Thyroid gland (tissue), 4 donors: ENCODE data around the gene SCAF4. TPM values are rescaled to one million over a fixed set of nuclear protein-coding genes. Genes with fewer than 3 reads are reported as not detected.
"Not testable (repeated sequence)": the region's sequence is repeated elsewhere in the genome, so short reads cannot be mapped to it uniquely, and the experiment has no call there.

Source experiments
- DNase-seq, 2 donors: peaks; one replicate each; pipeline ENCODE4 v3.0.0-alpha.2; 2019
- H3K27ac ChIP-seq, 3 donors: fragments of 200-600 bp; sonication (generic); 1 replicate in 2 of 3; 2 replicates in 1 of 3; pipeline ENCODE4 v1.5.1; 2016 to 2019; ENCODE audit warnings: mild to moderate bottlenecking in 1 of 3, moderate library complexity in 1 of 3
- H3K27me3 ChIP-seq: fragments of 200-600 bp; sonication (generic); one replicate; pipeline ENCODE4 v1.5.1; 2019
- H3K36me3 ChIP-seq, 2 donors: fragments of 200-600 bp; sonication (generic); one replicate each; pipeline ENCODE4 v1.5.1; 2016 to 2019
- H3K4me1 ChIP-seq, 2 donors: fragments of 200-600 bp; sonication (generic); one replicate each; pipeline ENCODE4 v1.5.1; 2017 to 2019
- H3K4me3 ChIP-seq, 3 donors: fragments of 200-600 bp; sonication (generic); replicated peaks in 1 of 3; 1 replicate in 2 of 3; 2 replicates in 1 of 3; pipeline ENCODE4 v1.5.1; 2016; ENCODE audit warnings: mild to moderate bottlenecking in 1 of 3
- H3K9me3 ChIP-seq: fragments of 200-600 bp; sonication (generic); one replicate; pipeline ENCODE4 v1.5.1; 2017
- CTCF ChIP-seq, 6 experiments: fragments of 200-600 bp in 3 of 6; fragments of 450-650 bp in 3 of 6; sonication (generic) in 3 of 6; IDR thresholded peaks; one replicate each; pipeline ENCODE4 v1.5.1; 2016 to 2019; ENCODE audit warnings: antibody characterized with exemption in 6 of 6, mild to moderate bottlenecking in 2 of 6, inconsistent platforms in 1 of 6, moderate library complexity in 1 of 6
- POLR2A ChIP-seq, 2 donors: fragments of 450-650 bp; IDR thresholded peaks; one replicate each; pipeline ENCODE4 v1.6.1; 2017; ENCODE audit warnings: antibody characterized with exemption in 2 of 2, mild to moderate bottlenecking in 2 of 2, moderate library complexity in 1 of 2
- WGBS, 2 donors: methylation state at CpG; one replicate each; pipeline ENCODE4 v1.1.5; 2017; 5-methylcytosine and 5-hydroxymethylcytosine counted together
- intact Hi-C: fragments of 100-400 bp; cut with DNase I; formaldehyde crosslinking; loops from one replicate; pipeline ENCODE4 v1.15.1; 2023
- total RNA-seq, 4 donors: library from RNA; depleted of rRNA; stranded (reverse); fragments of >200 nt; gene quantifications; one replicate each; pipeline ENCODE4 v1.2.3, GENCODE V29; 2016

Gene SCAF4
- total RNA-seq, 4 donors from 2014 or later, result 13.0 to 27.4 (median 18.7) TPM

- DNase-seq, result no peak
- Histone ChIP-seq H3K27ac (no peak overlapping the region), H3K36me3 (peaks cover 19 to 27% of the 10 kb centered on the region in 2 donors), H3K27me3 (no peaks in the 10 kb centered on the region), H3K9me3 (no peaks in the 10 kb centered on the region), H3K4me3 (no peak overlapping the region), H3K4me1 (peaks cover 0 to 4% of the 10 kb centered on the region in 2 donors)
- 75 to 77% methylated on average over 6 of the region's 6 CpGs for WGBS, 2 donors
- TF ChIP-seq CTCF (IDR thresholded peaks at IDR 0.05) (no peak), POLR2A (IDR thresholded peaks at IDR 0.05) (no peak)
- intact Hi-C loops, result no loop called here
Observed at GRCh38 chr21:31670070-31670469, 61.8 kb downstream of the SCAF4 start.

GRCh38 chr21:31668651-31669491 lies 63.0 kb downstream of the SCAF4 start:
- no peak for TF ChIP-seq CTCF (IDR thresholded peaks at IDR 0.05)
- no peak for TF ChIP-seq POLR2A (IDR thresholded peaks at IDR 0.05)
- Histone ChIP-seq H3K27me3 (no peaks in the 10 kb centered on the region), H3K4me1 (peaks cover 0 to 6% of the 10 kb centered on the region in 2 donors), H3K4me3 (no peak overlapping the region), H3K27ac (no peak overlapping the region), H3K36me3 (peaks cover 19 to 27% of the 10 kb centered on the region in 2 donors), H3K9me3 (no peaks in the 10 kb centered on the region)
- no peak for DNase-seq
- 92 to 95% methylated on average over 2 of the region's 2 CpGs for WGBS, 2 donors
- intact Hi-C loops, result no loop called here

- intact Hi-C loops, result no loop called here
- TF ChIP-seq POLR2A (IDR thresholded peaks at IDR 0.05) (no peak), CTCF (IDR thresholded peaks at IDR 0.05) (no peak)
- Histone ChIP-seq H3K36me3 (peaks cover 19 to 27% of the 10 kb centered on the region in 2 donors), H3K4me1 (peaks cover 6 to 15% of the 10 kb centered on the region in 2 donors), H3K4me3 (no peak overlapping the region), H3K27me3 (no peaks in the 10 kb centered on the region), H3K9me3 (no peaks in the 10 kb centered on the region), H3K27ac (no peak overlapping the region)
- no peak for DNase-seq
Observed at GRCh38 chr21:31667639-31668038, 64.3 kb downstream of the SCAF4 start.

GRCh38 chr21:31667132-31667531 lies 64.8 kb downstream of the SCAF4 start:
- peaks cover 6 to 20% of the 10 kb centered on the region in 2 donors for H3K4me1 ChIP-seq
- no peaks in the 10 kb centered on the region for H3K9me3 ChIP-seq
- WGBS, 2 donors, result 90 to 92% methylated on average over 5 of the region's 5 CpGs
- no peak overlapping the region for H3K27ac ChIP-seq
- H3K27me3 ChIP-seq, result no peaks in the 10 kb centered on the region
- no peak for DNase-seq
- H3K36me3 ChIP-seq, result peaks cover 19 to 27% of the 10 kb centered on the region in 2 donors
- no peak overlapping the region for H3K4me3 ChIP-seq
- intact Hi-C loops, result no loop called here
- TF ChIP-seq POLR2A (IDR thresholded peaks at IDR 0.05), result no peak
- no peak for TF ChIP-seq CTCF (IDR thresholded peaks at IDR 0.05)

GRCh38 chr21:31666445-31667010 lies 65.4 kb downstream of the SCAF4 start:
- no peaks in the 10 kb centered on the region for H3K27me3 ChIP-seq
- intact Hi-C loops, result no loop called here
- TF ChIP-seq POLR2A (IDR thresholded peaks at IDR 0.05) (no peak), CTCF (IDR thresholded peaks at IDR 0.05) (no peak)
- WGBS, 2 donors, result 84 to 86% methylated on average over 5 of the region's 5 CpGs
- no peak overlapping the region for H3K4me3 ChIP-seq
- peaks cover 19 to 27% of the 10 kb centered on the region in 2 donors for H3K36me3 ChIP-seq
- no peaks in the 10 kb centered on the region for H3K9me3 ChIP-seq
- no peak for DNase-seq
- no peak overlapping the region for H3K27ac ChIP-seq
- H3K4me1 ChIP-seq, result peaks cover 6 to 26% of the 10 kb centered on the region in 2 donors

GRCh38 chr21:31665869-31666268 lies 66.0 kb downstream of the SCAF4 start:
- 98 to 99% methylated on average over 4 of the region's 4 CpGs for WGBS, 2 donors

More at GRCh38 chr21:31665869-31666268, 66.0 kb downstream of the SCAF4 start:
- H3K27ac ChIP-seq, intact Hi-C loops, H3K4me3 ChIP-seq, H3K27me3 ChIP-seq, DNase-seq, H3K9me3 ChIP-seq: not testable (repeated sequence)
- H3K4me1 ChIP-seq, result peaks cover 11 to 33% of the 10 kb centered on the region in 2 donors
- H3K36me3 ChIP-seq, result peaks cover 14 to 27% of the 10 kb centered on the region in 2 donors
